KG1 (cell line): ENCODE results near the gene ABL1.

Experiments
- DNase-seq: peaks from one replicate; lab custom pipeline; 2025; lab: John Stamatoyannopoulos, UW

The ABL1 gene

DNA sequence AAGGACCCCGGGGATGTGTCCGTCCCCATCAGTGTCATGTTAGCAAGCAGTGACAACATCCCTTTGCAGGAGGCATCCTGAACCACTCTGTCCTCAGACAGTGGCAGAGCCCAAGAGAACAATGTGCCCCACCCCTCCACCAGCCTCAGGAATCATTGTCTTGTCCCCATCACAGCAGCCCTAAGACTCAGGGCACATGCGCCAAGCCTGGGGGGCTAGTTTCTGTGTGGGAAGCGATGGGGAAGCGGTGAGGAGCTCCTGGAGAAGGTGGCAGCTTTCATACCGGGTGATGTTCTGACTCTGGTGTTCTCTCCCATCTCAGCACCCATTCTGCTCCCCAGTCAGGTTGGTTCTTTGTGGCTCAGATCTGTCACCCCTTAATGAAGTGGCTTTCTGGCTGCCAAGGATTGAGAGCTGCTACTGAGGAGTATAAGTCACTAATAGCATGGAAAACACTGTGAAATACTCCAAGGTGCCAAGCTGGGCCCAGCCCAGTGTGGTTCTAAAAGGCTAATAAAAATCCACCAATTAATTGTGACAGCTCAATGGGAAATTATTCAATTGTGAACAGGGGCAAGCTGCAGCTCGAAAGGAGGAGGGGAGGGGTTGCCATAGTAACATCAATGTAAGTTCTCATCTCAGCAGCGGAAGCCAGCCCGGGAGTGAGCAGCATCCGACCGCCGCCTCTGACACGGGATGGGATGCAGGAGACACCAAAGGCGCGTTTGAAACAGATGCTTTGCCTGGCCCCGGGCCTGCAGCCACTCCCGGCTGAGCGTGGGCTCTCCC is 56.8 kb downstream of the ABL1 start:
- DNase-seq = no peak

DNA sequence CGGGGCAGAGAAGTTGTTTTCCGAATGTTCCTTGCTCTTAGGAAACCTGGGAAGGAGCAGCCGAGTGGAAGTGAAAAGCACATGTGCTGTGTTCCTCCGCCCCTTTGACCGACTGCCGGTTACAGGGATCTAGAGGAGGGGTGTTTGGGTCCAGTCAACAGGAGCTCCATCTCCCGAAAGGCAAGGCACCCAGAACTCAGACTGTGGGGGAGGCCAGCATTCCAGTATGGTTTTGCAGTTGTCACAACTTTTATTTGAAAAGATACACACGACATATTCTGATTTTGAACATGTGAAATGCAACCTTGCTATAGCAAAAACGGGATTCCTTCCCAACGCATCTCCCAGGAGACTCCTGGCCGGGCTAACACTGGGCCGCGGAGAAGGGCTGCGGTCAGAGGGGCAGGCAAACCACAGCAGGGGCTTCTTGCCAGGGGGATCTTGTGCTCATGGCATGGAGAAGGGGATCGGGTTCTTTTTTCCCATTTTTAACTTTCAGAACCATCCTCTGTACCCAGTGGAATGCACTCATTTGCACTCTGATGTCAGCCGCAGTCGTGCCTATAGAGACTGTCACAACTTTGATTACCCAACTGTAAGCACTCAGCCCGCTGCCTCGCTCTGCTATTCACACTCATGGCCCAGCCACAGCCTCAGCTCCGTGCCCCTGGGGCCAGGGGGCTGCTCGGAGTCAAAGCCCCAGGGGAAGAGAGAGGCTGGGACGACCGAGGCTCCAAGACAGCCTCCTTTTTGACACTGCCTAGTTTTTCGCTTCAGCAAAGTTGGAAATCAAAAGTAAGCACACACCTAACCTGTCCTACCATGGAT is 57.6 kb downstream of the ABL1 start:
- DNase-seq = no peak

DNA sequence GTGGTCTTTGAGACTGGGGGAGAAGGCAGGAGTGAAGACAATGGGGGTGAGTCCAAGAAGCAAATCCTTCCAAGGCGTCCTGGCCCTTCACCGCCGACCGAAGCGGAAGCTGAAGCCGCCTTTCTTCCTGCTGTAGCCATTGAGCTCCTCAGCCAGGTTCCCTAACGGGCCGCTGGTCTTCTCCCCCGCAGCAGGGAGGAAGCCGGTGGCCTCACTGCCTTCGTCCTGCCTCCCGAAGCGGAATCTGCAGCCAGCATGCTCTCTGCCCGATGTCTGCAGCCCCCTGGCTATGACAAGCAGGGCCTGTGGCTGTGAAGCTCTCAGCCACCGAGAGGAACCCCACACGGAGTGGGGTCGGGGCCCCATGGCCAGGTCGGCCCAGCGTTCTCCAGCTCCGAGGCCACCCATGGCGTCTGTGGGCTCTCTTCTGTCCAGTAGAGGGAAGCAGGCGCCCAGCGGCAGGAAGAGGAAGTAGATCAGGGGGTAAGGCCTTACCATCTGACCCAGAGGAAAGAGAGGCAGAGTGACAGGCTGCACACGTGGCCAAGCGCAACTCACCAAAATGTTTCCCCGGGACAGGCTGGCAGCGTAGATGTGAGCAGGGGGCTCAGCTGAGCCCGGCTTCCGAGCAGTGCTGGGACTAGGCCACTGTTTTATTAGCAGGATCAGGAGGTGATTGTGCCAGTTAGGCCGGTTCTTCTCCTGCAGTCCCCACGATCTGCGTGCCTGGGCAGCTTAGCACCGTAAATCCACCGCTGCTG is 58.5 kb downstream of the ABL1 start:
- no peak for DNase-seq

DNA sequence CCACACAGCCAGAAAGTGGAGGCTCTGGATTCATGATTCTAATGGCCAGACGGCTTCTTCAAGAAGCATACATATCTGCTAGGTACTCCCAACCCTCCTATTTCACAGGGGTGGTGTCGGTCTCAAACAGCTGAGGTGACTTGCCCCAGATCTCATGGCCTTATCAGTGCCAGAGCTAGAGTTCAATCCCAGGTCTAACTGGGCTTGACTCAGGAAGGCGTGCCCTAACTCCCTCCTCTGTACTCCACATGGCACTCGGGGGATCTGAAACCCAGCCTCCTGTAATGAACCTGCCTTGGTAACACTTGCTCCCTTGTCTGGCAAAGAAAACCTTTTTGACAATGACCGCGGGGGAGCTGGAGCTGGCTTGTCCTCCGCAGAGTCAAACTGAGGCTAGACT is 59.5 kb downstream of the ABL1 start:
- DNase-seq = no peak

DNA sequence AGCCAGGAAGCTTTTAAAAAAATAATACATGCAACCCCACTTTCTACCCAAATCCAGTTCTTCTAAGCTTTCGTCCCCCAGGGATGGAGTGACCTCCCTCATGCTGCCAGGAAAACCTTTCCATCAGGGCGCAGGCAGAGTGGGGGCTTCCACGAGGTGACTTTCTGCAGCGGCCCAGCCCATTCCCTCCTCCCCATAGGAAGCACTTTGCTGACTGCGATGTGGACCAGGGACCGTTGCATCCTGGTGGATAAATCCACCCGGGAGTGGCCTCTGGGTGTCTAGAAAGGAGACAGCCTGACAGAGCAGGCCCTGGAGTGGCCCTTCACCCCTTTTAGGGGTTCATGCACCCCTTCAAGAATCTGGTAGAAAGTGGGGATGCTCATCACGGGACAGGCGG is 60.0 kb downstream of the ABL1 start:
- DNase-seq = no peak

DNA sequence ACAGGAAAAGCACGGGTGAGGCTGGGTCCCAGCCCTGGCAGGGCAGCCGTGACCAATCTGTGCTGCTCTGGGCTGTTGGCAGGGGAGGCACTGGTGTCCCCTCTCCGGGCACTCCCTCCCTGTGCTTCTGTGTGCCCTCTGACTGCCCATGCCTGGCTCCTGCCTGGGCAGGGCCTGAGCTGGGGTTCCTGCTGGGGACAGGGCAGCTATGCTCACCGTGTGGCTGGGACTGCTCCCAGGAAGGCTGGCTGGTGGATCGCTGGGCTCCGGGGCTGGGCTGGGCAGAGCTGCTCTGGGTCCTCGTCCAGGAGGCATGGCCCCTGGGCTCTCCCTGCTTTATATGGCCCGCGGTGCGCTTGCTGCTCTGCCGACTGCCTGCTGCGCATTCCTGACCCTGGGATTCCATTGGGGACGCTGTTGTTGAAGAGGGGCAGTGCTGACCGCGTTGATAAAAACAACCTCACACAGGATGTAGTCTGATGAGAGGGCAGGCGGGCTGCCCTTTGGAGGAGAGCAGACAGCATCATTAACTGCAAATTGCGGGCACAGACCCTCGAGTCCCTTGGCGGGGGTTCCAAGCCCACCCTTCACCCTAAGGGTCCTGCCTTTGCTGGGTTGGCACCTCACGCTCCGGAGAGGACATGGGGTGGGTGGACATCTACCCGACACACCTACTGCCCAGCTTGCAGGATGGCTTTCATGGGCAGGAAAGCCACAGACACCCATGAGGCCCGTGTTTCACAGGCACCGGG is 60.6 kb downstream of the ABL1 start:
- no peak for DNase-seq

DNA sequence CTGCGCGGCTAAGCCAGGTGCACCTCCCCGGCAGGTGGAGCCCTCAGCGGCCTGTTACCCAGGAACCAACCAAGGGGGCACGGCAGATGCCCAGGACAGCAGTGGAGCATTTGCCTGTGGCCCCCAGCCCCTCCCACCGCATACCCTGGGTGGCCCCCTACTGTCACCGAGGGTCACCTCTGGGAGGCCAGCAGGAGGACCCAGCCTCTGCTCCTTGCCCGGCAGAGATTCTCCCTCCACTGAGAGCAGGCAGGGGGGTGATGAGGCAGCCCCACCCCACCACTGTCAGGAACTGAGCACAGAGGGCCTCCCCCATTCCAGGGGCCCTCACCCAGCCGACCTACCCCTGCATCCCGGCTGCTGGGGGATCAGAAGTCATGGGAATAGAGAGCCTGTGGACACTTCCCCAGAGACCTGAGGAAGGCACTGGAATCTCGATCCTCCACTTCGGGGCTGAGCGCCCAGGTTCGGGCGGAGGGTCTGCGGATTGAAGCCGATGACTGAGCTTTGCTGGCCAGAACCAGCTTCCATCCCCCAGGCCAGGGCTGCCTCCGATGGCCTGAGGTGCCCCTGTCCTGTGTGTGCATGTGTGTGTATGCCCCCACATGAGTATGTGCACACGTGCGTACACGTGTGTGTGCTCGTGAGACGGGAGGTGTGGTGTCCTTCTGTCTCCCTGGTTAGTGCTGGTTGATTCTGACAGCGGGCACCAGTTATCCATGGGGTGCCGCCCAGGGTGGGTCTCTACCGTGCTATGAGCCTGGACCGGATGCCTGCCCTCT is 61.4 kb downstream of the ABL1 start, which contains the start of gene QRFP:
TSS of gene QRFP (minus strand) at position 580 of the 782 bp plus-strand sequence. CDS start 2,974 bp downstream, outside the sequence.
- no peak for DNase-seq

DNA sequence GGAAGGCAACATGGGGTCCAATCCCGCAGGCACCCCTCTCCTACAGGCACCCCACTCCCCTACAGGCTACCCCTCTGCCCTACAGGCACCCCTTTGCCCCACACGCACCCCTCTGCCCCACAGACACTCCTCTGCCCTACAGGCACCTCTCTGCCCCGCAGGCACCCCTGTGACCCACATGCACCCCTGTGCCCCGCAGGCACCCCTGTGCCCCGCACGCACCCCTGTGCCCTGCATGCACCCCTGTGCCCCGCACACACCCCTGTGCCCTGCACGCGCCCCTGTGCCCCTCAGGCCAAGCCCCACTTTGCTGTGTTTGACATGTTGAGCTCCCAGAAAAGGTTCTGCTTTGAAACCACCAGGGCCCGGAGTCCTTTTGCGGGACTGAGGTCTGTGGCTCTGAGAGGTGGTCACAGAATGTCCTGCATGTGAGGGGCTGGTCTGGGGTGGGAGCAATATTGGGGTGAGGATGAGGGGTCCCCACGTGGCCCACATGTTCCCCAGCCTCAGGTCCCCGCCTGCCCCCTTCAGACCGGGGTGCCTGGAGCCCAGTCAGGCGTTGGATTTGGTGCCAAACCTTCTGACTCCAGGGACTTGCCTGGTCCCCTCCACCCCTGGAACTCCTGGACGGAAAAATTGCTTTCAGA is 62.2 kb downstream of the ABL1 start:
- DNase-seq = no peak

DNA sequence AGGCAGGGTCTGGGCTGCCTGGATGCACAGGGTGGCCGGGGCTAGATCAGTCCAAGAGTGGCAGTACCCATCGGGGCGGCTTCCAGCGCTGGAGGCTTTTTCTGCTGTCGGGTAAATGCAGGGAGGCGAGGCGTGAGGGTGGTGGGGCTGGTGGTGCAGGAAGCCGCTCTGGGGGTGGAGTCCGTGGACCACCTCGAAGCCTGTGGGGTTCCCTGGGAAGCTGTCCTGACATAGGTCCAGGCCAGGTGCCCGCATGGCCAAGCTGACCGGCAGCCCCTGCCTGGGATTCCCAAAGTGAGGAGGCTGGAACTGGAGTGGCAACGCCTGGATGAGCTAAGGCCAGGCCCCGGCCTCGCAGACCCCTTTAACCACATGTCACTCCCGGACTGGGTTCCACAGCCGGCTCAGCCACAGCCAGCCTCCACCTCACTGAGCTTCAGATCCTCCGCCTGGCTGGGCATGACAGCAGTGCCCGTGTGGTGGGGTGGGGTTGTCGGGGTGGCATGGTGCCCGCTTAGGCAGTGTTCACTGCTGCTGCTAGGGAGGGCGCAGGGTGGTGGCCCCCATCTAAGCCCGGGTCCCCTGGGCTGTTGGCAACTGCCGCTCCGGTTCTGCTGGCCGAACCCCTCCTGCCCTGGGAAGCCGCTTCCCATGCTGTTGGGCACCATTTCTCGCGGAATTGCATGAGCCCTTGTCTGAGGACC is 62.9 kb downstream of the ABL1 start:
- DNase-seq = no peak

DNA sequence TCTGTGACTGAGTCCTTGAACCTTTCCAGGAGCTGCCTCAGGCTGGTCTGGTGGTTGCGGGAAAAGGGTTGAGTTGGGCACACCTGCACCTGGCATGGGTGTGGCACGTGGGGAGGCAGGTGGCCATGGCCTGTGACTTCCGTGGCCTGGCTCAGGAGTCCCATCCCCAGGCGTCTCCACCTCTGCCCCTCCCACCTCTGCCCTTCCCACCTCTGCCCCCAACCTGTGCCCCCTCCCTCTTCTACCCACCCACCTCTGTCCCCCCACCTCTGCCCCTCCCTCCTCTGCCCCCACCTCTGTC is 63.4 kb downstream of the ABL1 start:
- DNase-seq = no peak

DNA sequence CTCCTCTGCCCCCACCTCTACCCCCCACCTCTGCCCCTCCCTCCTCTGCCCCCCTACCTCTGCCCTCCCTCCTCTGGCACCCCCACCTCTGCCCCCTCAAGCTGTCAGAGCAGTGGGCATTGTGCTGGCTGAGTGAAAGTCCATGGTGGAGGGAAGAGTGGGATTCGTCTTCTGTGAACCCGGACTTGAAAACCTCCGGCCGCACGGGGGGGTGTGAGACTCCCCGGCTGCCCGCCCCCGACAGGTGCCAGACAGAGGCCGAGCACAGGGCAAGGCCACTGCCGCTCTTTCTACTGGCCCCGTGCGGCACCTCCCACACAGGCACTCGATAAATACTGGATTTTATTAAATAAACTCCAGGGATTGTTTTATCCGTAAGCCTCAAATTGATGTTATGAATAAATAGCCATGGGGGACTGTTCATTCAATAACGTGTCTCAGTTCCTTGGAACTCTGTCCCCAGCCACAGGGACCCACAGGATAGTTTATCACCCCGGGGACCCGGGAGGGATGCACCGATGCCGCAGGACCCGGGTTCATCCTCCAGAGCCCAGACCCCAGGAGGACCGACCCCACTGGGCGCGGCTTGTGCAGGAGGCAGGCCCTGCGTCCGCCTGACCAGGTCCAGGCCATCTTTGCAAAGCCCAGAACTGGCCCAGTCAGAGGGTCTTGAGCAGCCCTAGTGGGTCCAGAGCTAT is 64.1 kb downstream of the ABL1 start:
- DNase-seq = no peak

DNA sequence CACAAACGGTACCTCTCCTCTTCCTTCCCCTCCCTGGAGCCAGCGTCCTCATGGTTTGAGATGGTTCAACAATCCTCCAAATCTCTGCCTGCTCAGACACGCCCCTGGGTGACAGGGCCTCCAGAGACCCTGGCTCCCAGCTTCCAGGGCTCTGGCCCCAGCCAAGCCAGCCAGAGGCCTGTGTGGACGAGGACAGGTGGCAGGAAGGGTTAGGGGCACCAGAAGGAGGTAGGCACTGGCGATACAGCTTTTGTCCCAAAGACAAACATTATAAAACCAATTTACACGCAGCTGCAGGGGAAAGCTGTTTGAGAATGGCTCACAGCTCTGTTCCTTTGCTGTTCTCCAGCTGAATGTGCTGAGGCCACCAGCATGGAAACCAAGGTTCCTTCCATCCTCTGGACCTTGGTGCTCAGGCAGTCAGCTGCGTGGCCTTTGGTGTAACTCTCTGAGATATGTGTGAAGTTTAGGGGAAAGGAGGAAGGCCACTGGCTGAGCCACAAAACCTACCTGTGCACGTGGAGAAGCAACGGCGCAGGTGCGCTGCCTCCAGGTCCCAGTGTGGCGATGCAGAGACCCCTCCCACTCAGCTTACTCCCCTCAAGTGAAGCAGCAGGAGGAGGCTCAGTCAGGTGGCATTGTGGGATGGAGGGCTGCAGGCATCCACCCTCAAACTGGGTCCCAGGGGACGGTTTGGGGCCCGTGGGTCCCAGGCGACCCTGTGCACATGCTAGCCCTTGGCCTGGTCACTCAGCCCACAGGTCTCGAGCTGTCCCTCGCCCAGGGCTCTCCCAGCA is 65.8 kb downstream of the ABL1 start:
- no peak for DNase-seq

DNA sequence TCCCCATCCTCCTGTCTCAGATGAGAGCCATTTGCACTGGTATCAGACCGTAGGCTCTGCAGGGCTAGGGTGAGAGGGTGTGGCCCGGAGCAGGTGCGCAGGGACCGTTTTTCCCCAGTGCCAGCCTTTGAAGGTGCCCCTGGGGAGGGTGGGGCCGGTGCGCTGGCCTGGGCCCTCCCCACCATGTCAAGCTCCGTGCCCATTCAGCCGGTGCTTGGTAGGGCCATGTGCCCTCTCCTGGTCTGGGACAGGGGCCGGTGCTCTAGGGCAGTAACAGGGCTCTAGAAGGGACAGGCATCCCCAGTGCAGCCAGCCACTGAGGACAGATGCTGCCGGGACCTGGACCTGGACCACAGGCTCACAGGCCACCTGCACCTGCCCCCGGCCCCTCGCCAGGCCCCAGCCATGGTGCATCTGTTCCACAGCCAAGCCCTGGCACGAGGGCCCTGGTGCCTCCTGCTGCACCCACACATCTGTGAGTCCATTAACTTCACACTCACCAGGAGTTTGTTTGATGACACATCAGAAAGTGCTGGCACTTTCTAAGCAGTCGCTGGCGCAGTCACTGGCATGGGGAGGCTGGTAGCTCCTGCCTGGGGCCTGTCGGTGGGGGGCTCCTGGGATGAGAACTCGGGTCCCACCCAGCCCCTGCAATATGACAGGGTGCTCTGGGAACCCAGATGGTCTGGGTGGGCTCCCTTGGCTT is 66.6 kb downstream of the ABL1 start:
- no peak for DNase-seq

DNA sequence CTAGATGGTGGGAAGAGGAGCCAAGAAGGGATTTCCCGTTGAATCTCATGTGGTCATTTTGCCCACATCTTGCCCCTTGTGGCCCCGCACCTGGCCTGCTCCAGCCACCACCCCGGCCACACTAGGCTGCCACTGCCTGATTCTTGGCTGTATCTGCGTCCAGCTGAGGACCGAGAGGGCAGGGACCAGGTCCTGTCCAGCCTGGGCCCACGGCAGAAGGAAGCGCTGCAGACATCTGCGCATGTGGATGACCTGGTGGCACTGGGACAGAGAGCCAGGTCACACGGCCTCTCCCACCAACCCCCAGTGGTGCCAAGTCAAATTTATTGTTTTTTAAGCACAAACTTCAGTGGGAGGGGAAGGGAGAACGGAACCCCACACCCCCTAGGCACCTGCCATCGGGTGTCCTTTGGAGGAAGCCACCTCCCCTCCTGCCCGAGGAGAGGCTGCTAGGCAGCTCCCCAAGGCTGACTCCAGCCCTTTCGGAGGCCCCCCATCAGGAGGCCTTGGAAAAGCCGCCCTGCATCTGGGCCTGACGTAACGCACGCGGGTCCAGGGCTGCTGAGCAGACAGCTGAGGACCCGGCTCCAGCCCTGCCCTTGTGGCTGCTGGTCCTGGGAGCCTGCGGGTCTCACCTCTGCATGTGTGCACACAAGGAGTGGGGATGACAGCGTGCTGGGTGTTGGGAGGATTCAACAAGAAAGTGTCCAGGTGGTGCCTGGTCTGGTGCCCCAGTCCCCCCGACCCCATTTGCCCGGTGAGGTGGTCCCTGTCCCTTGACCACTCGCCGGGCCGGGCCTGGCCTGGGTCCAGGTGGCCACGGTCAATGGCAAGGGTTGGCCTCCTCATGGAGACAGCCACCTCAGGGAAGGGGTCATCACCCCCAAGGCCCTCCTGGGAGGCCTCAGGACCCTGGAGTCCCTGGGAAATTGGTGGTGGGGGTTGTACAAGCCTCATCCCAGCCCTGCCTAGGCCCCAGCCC is 67.4 kb downstream of the ABL1 start:
- no peak for DNase-seq

DNA sequence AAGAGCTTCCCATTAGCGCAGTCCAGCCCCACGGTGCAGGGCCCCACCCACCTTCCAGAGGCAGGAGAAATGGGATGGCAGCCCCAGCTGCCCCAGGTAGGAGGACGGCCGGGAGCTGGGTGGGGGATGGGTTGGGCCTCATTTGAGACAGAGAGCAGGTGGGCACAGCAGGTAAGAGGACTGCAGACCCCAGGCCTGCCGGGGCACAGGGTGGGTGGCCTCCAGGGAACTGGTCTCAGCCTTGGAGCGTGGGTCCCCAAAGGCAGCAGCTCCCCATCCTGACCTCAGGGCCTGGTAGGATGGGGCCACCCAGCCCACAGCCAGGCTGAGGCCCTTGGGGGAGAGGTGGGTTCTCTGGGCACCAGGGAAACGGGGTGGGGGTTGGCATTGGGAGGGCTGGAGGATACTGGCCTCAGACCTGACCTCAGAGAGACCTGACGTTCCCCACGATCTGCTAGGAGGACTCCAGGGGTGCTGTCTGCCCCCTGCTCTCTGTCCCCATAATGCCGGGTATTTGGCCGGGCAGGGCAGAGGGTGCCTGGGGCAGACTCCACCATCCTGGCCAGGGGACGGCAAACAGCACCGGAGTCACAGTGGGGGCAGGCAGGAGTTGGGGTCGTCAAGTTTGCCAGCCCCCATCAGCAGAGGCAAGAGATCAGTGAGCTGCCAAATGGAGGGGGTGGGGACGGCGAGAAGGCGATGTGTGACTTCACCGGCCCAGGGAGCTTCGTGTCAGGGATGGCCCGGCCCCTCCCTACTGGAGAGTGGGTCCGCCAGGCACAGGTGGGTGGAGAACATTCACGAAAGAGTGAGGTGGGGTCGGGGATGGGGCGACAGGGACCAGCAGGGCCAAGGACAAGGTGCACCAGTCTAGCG is 68.4 kb downstream of the ABL1 start:
- no peak for DNase-seq
